ENCODE measurements around the gene WSCD1.

The WSCD1 gene
- 0 to 3.5 (median 0.10) reads per million in 17 experiments for total RNA-seq

GRCh38 chr17:6069539-6070429 is at the start of gene WSCD1:
TSS of gene WSCD1 (plus strand) at chr17:6070379. CDS start at chr17:6080659, 10,280 bp downstream.
- peak in 2 of 4 experiments; percentile 18 to 33 for DNase-seq

- DNase-seq, result no peak
These were observed 49.2 kb upstream of the WSCD1 start for GRCh38 chr17:6021011-6021400.

- no peak for DNase-seq
These were observed 48.6 kb upstream of the WSCD1 start for GRCh38 chr17:6021627-6022026.

GRCh38 chr17:6023036-6023831 is 46.9 kb upstream of the WSCD1 start:
- DNase-seq, result no peak

GRCh38 chr17:6024576-6024975 is 45.6 kb upstream of the WSCD1 start:
- DNase-seq, result no peak

- DNase-seq, result no peak
These were observed 42.7 kb upstream of the WSCD1 start for GRCh38 chr17:6027342-6028024.

GRCh38 chr17:6028294-6028693 is 41.9 kb upstream of the WSCD1 start:
- DNase-seq, result no peak

- no peak for DNase-seq
These were observed 34.3 kb upstream of the WSCD1 start for GRCh38 chr17:6035801-6036394.

- no peak for DNase-seq
These were observed 29.7 kb upstream of the WSCD1 start for GRCh38 chr17:6040504-6040903.

GRCh38 chr17:6041246-6041645 is 28.9 kb upstream of the WSCD1 start:
- no peak for DNase-seq

- DNase-seq, result no peak
These were observed 26.8 kb upstream of the WSCD1 start for GRCh38 chr17:6043405-6043804.

- DNase-seq, result no peak
These were observed 25.9 kb upstream of the WSCD1 start for GRCh38 chr17:6044261-6044660.

GRCh38 chr17:6045621-6046357 is 24.4 kb upstream of the WSCD1 start:
- DNase-seq, result no peak

- no peak for DNase-seq
These were observed 23.7 kb upstream of the WSCD1 start for GRCh38 chr17:6046431-6046830.

GRCh38 chr17:6046931-6047330 is 23.2 kb upstream of the WSCD1 start:
- peak in 2 of 4 experiments; percentile 18 to 27 for DNase-seq

GRCh38 chr17:6047966-6048365 is 22.2 kb upstream of the WSCD1 start:
- DNase-seq, result no peak

GRCh38 chr17:6048486-6048885 is 21.7 kb upstream of the WSCD1 start:
- DNase-seq, result no peak

GRCh38 chr17:6052926-6053325 is 17.3 kb upstream of the WSCD1 start:
- no peak for DNase-seq

- DNase-seq, result no peak
These were observed 15.8 kb upstream of the WSCD1 start for GRCh38 chr17:6054372-6054771.

- DNase-seq, result no peak
These were observed 14.1 kb upstream of the WSCD1 start for GRCh38 chr17:6056104-6056503.

GRCh38 chr17:6057562-6057961 is 12.6 kb upstream of the WSCD1 start:
- DNase-seq, result no peak

- DNase-seq, result no peak
These were observed 10.8 kb upstream of the WSCD1 start for GRCh38 chr17:6059406-6059805.

All from suppressor macrophage (primary cell).